DOHH2 (cell line): Measurements from ENCODE around the gene SLC6A11.

Experiments used
- H3F3A ChIP-seq: fragments of 200-600 bp; sonication (generic), shearing (Covaris generic); 2 replicates; pipeline ENCODE4 v1.6.0; 2016; ENCODE audit warnings: antibody characterized with exemption, mild to moderate bottlenecking; ENCODE audit not compliant: control insufficient read depth, insufficient read depth
- H3K27ac ChIP-seq: fragments of 200-600 bp; sonication (generic); 2 replicates; pipeline ENCODE4 v1.5.1; 2014; ENCODE audit warnings: low read depth, mild to moderate bottlenecking, low read length, moderate library complexity
- H3K27me3 ChIP-seq: fragments of 200-600 bp; sonication (generic); 2 replicates; pipeline ENCODE4 v1.6.1; 2014; ENCODE audit warnings: mild to moderate bottlenecking, low read length, mixed read lengths; ENCODE audit not compliant: control insufficient read depth
- H3K36me3 ChIP-seq: fragments of 200-600 bp; sonication (generic); 2 replicates; pipeline ENCODE4 v1.6.1; 2014; ENCODE audit warnings: mild to moderate bottlenecking, low read length, moderate library complexity, mixed read lengths; ENCODE audit not compliant: control insufficient read depth
- H3K4me1 ChIP-seq: fragments of 200-600 bp; sonication (generic); 2 replicates; pipeline ENCODE4 v1.6.1; 2014; ENCODE audit warnings: mild to moderate bottlenecking, low read length, mixed read lengths; ENCODE audit not compliant: control insufficient read depth
- H3K4me2 ChIP-seq: fragments of 200-600 bp; sonication (generic); 2 replicates; pipeline ENCODE4 v1.6.0; 2014; ENCODE audit warnings: mild to moderate bottlenecking, low read length, moderate library complexity
- H3K4me3 ChIP-seq: fragments of 200-600 bp; sonication (generic); 2 replicates; pipeline ENCODE4 v1.5.1; 2014; ENCODE audit warnings: mild to moderate bottlenecking, low read length, mixed read lengths
- H3K79me2 ChIP-seq: fragments of 200-600 bp; sonication (generic); 2 replicates; pipeline ENCODE4 v1.6.1; 2014; ENCODE audit warnings: mild to moderate bottlenecking, low read length, mixed read lengths; ENCODE audit not compliant: control insufficient read depth
- H3K9me2 ChIP-seq: fragments of 200-600 bp; sonication (generic); replicated peaks from 2 replicates; pipeline ENCODE4 v1.6.1; 2014; ENCODE audit warnings: mild to moderate bottlenecking, low read length, mixed read lengths; ENCODE audit not compliant: control insufficient read depth
- H3K9me3 ChIP-seq: fragments of 200-600 bp; sonication (generic); 2 replicates; pipeline ENCODE4 v1.6.1; 2014; ENCODE audit warnings: antibody characterized with exemption, low read length, mixed read lengths; ENCODE audit not compliant: control insufficient read depth, insufficient read depth
- H4K20me1 ChIP-seq: fragments of 200-600 bp; sonication (generic); 2 replicates; pipeline ENCODE4 v1.6.0; 2014; ENCODE audit warnings: low read depth, mild to moderate bottlenecking, antibody characterized with exemption, low read length, moderate library complexity; ENCODE audit not compliant: control insufficient read depth, insufficient read depth
- EZH2phosphoT487 ChIP-seq: fragments of 200-600 bp; sonication (generic); IDR thresholded peaks from 2 replicates; pipeline ENCODE4 v1.6.1; 2017; ENCODE audit warnings: borderline replicate concordance, mild to moderate bottlenecking, antibody characterized with exemption, low read length, moderate library complexity, mixed read lengths
- TF ChIP-seq, protein P1 (sequence below): fragments of 200-600 bp; sonication (generic); IDR thresholded peaks from one replicate; pipeline ENCODE4 v1.5.1; 2014; ENCODE audit warnings: antibody characterized with exemption, mild to moderate bottlenecking, low read depth, low read length; ENCODE audit not compliant: poor library complexity, severe bottlenecking

SLC6A11 gene

GRCh38 chr3:10836676-10837075 is 20.6 kb downstream of the SLC6A11 start:
- Histone ChIP-seq H3K9me2 (no peaks in the 10 kb centered on the region), H3K79me2 (no peaks in the 10 kb centered on the region), H3K27ac (no peak overlapping the region), H3K9me3 (no peaks in the 10 kb centered on the region), H3K4me3 (no peak overlapping the region), H3K27me3 (peaks cover 7% of the 10 kb centered on the region), H3K4me1 (no peaks in the 10 kb centered on the region), H3K4me2 (no peak overlapping the region), H3K36me3 (no peaks in the 10 kb centered on the region), H4K20me1 (no peaks in the 10 kb centered on the region), H3F3A (no peaks in the 10 kb centered on the region)
- no peak for TF ChIP-seq EZH2phosphoT487
- TF ChIP-seq, protein P1, sequence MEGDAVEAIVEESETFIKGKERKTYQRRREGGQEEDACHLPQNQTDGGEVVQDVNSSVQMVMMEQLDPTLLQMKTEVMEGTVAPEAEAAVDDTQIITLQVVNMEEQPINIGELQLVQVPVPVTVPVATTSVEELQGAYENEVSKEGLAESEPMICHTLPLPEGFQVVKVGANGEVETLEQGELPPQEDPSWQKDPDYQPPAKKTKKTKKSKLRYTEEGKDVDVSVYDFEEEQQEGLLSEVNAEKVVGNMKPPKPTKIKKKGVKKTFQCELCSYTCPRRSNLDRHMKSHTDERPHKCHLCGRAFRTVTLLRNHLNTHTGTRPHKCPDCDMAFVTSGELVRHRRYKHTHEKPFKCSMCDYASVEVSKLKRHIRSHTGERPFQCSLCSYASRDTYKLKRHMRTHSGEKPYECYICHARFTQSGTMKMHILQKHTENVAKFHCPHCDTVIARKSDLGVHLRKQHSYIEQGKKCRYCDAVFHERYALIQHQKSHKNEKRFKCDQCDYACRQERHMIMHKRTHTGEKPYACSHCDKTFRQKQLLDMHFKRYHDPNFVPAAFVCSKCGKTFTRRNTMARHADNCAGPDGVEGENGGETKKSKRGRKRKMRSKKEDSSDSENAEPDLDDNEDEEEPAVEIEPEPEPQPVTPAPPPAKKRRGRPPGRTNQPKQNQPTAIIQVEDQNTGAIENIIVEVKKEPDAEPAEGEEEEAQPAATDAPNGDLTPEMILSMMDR = no peak

- H3K27ac ChIP-seq = no peak overlapping the region
- no peaks in the 10 kb centered on the region for H4K20me1 ChIP-seq
- no peaks in the 10 kb centered on the region for H3K79me2 ChIP-seq
- H3K9me3 ChIP-seq = no peaks in the 10 kb centered on the region
- H3K4me2 ChIP-seq = no peak overlapping the region
- peaks cover 7% of the 10 kb centered on the region; the same call in 1 of the 2 replicates for H3K27me3 ChIP-seq
- TF ChIP-seq, protein P1 = no peak
- TF ChIP-seq EZH2phosphoT487 = no peak
- H3F3A ChIP-seq = no peaks in the 10 kb centered on the region
- H3K36me3 ChIP-seq = no peaks in the 10 kb centered on the region
- H3K9me2 ChIP-seq = no peaks in the 10 kb centered on the region
- H3K4me3 ChIP-seq = no peak overlapping the region
- H3K4me1 ChIP-seq = no peaks in the 10 kb centered on the region
Observed at GRCh38 chr3:10837849-10838248, 21.8 kb downstream of the SLC6A11 start.

- Histone ChIP-seq H3K9me2 (no peaks in the 10 kb centered on the region), H3K4me1 (no peaks in the 10 kb centered on the region)
- no peak for TF ChIP-seq EZH2phosphoT487
- TF ChIP-seq, protein P1 = no peak
Observed at GRCh38 chr3:10839167-10839566, 23.1 kb downstream of the SLC6A11 start.

More at GRCh38 chr3:10839167-10839566, 23.1 kb downstream of the SLC6A11 start:
- Histone ChIP-seq H3K4me3 (no peak overlapping the region), H3K27ac (no peak overlapping the region), H3F3A (no peaks in the 10 kb centered on the region), H3K27me3 (peaks cover 3% of the 10 kb centered on the region; the same call in 1 of the 2 replicates), H3K4me2 (no peak overlapping the region), H3K36me3 (no peaks in the 10 kb centered on the region), H3K9me3 (no peaks in the 10 kb centered on the region), H3K79me2 (no peaks in the 10 kb centered on the region), H4K20me1 (no peaks in the 10 kb centered on the region)
